GM12878 (cell line): ENCODE results near the gene CDKN3. TPM values are rescaled to one million over a fixed set of nuclear protein-coding genes. Genes with fewer than 3 reads are reported as not detected.

Source experiments
- BHLHE40 ChIP-seq, 2 experiments: fragments of 450-650 bp in 1 of 2; IDR thresholded peaks; 2 replicates each; pipeline ENCODE4 v1.6.1; 2011 to 2017; ENCODE audit warnings: low read depth in 2 of 2, borderline replicate concordance in 1 of 2, improper control_type of control experiment in 1 of 2, low read length in 1 of 2, mild to moderate bottlenecking in 1 of 2
- BMI1 ChIP-seq: fragments of 450-650 bp; IDR thresholded peaks from 2 replicates; pipeline ENCODE4 v1.6.1; 2016; ENCODE audit warnings: mild to moderate bottlenecking, moderate library complexity, borderline replicate concordance
- CHD4 ChIP-seq: fragments of 200-600 bp; sonication (generic); IDR thresholded peaks from 2 replicates; pipeline ENCODE4 v1.6.1; 2016; ENCODE audit warnings: mild to moderate bottlenecking
- CREB1 ChIP-seq: IDR thresholded peaks from 2 replicates; pipeline ENCODE4 v1.6.1; 2012; ENCODE audit warnings: low read depth, mild to moderate bottlenecking, inconsistent platforms
- CTCF ChIP-seq, 3 experiments: IDR thresholded peaks in 2 of 3; conservative IDR thresholded peaks in 1 of 3; 2 replicates each; pipeline ENCODE4 v1.5.1; 2011; ENCODE audit warnings: low read depth in 3 of 3, low read length in 3 of 3, mild to moderate bottlenecking in 3 of 3, control low read depth in 2 of 3, moderate library complexity in 2 of 3, inconsistent platforms in 1 of 3, mixed read lengths in 1 of 3; ENCODE audit not compliant: control insufficient read depth in 2 of 3, insufficient read depth in 1 of 3; ENCODE audit errors: extremely low read depth in 1 of 3
- EP300 ChIP-seq, 2 experiments: fragments of 150-350 bp in 1 of 2; IDR thresholded peaks; 2 replicates each; pipeline ENCODE4 v1.6.1; 2011 to 2012; ENCODE audit warnings: low read depth in 2 of 2, low read length in 2 of 2, borderline replicate concordance in 1 of 2, improper control_type of control experiment in 1 of 2, inconsistent platforms in 1 of 2; ENCODE audit not compliant: control insufficient read depth in 1 of 2
- FOS ChIP-seq: IDR thresholded peaks from 3 replicates; pipeline ENCODE4 v1.6.1; 2011; ENCODE audit warnings: borderline replicate concordance; ENCODE audit not compliant: insufficient read length; ENCODE audit errors: extremely low read depth
- HDAC2 ChIP-seq: fragments of 200-600 bp; sonication (generic); IDR thresholded peaks from 2 replicates; pipeline ENCODE4 v1.6.1; 2017
- HDAC6 ChIP-seq: fragments of 200-600 bp; sonication (generic); IDR thresholded peaks from one replicate; pipeline ENCODE4 v1.8.0; 2017; ENCODE audit warnings: antibody characterized with exemption; ENCODE audit not compliant: unreplicated experiment
- IRF3 ChIP-seq: fragments of 450-650 bp; IDR thresholded peaks from 2 replicates; pipeline ENCODE4 v1.6.1; 2014; ENCODE audit warnings: mild to moderate bottlenecking
- KDM1A ChIP-seq: fragments of 200-600 bp; sonication (generic); IDR thresholded peaks from 2 replicates; pipeline ENCODE4 v1.6.1; 2016; ENCODE audit warnings: borderline replicate concordance
- LARP7 ChIP-seq: fragments of 450-650 bp; IDR thresholded peaks from 2 replicates; pipeline ENCODE4 v1.6.1; 2017; ENCODE audit warnings: mild to moderate bottlenecking
- MAX ChIP-seq: IDR thresholded peaks from 2 replicates; pipeline ENCODE4 v1.6.1; 2012; ENCODE audit warnings: low read depth, low read length, improper control_type of control experiment
- MLLT1 ChIP-seq: fragments of 450-650 bp; IDR thresholded peaks from 2 replicates; pipeline ENCODE4 v1.6.1; 2016; ENCODE audit warnings: mild to moderate bottlenecking
- NFIC ChIP-seq: IDR thresholded peaks from 2 replicates; pipeline ENCODE4 v1.6.1; 2012; ENCODE audit warnings: low read depth, mild to moderate bottlenecking, inconsistent platforms, low read length, moderate library complexity
- NFXL1 ChIP-seq: fragments of 450-650 bp; IDR thresholded peaks from 2 replicates; pipeline ENCODE4 v1.6.1; 2017; ENCODE audit warnings: antibody characterized with exemption, mild to moderate bottlenecking, borderline replicate concordance
- NFYB ChIP-seq: IDR thresholded peaks from 2 replicates; pipeline ENCODE4 v1.6.1; 2011; ENCODE audit warnings: low read depth, mild to moderate bottlenecking, low read length, improper control_type of control experiment, moderate library complexity; ENCODE audit not compliant: insufficient read depth
- POLR2AphosphoS5 ChIP-seq: IDR thresholded peaks from 2 replicates; pipeline ENCODE4 v1.6.1; 2011; ENCODE audit warnings: mild to moderate bottlenecking, low read length, inconsistent platforms
- POU2F2 ChIP-seq: IDR thresholded peaks from 3 replicates; pipeline ENCODE4 v1.6.1; 2011; ENCODE audit warnings: low read depth, mild to moderate bottlenecking, low read length, borderline replicate concordance
- SIN3A ChIP-seq: IDR thresholded peaks from 2 replicates; pipeline ENCODE4 v1.6.1; 2012; ENCODE audit warnings: low read depth, low read length, improper control_type of control experiment
- USF1 ChIP-seq: IDR thresholded peaks from 2 replicates; pipeline ENCODE4 v1.6.1; 2011; ENCODE audit warnings: borderline replicate concordance, low read depth, mild to moderate bottlenecking, moderate library complexity, mixed read lengths, low read length; ENCODE audit not compliant: insufficient read depth; ENCODE audit errors: extremely low read length
- ZNF24 ChIP-seq: fragments of 450-650 bp; IDR thresholded peaks from 2 replicates; pipeline ENCODE4 v1.6.1; 2017; ENCODE audit warnings: antibody characterized with exemption, mild to moderate bottlenecking
- ZNF274 ChIP-seq: IDR thresholded peaks from one replicate; pipeline ENCODE4 v1.8.0; 2011; ENCODE audit not compliant: insufficient read length, insufficient read depth
- polyA plus RNA-seq, 11 experiments: library from polyadenylated mRNA; depleted of rRNA in 4 of 11; unstranded in 6 of 11; stranded (reverse) in 5 of 11; fragments of >200 nt; fragmentation: Nextera tagmentation in 4 of 11; fragmentation: Illumina TruSeq in 1 of 11; extraction: Ambion mirVana in 4 of 11; extraction: Trizol in 1 of 11; gene quantifications; 1 replicate in 1 of 11; 2 replicates in 10 of 11; pipeline versions ENCODE4 v1.2.1 to v1.2.3, GENCODE V29; 2011 to 2016; ENCODE audit warnings: inconsistent platforms in 2 of 11, missing spikeins in 2 of 11, low read depth in 1 of 11
- total RNA-seq, 4 experiments: library from RNA; depleted of rRNA in 3 of 4; stranded (reverse); fragments of >200 nt in 3 of 4; fragmentation: Illumina TruSeq in 1 of 4; extraction: Trizol in 1 of 4; gene quantifications; 2 replicates each; pipeline versions ENCODE4 v1.2.1 to v1.2.3, GENCODE V29; 2013 to 2021

CDKN3 gene
- total and polyA plus RNA-seq, 10 of the 15 experiments (the other 5 are each of a cell fraction or from before 2014, with no cell fraction given), result 54.9 to 197 (median 111) TPM

- TF ChIP-seq CTCF (IDR thresholded peaks at IDR 0.05 in 2 of 3, conservative IDR thresholded peaks at IDR 0.05 in 1 of 3; ENCODE audit: control insufficient read depth in 2 of 3, extremely low read depth in 1 of 3, insufficient read depth in 1 of 3, low read depth in 3 of 3, low read length in 3 of 3) (peak; percentile 89 to 97 (median 96); a peak in 5 of 6 replicates), MAX (peak; percentile 81), BMI1 (no peak), LARP7 (peak; percentile 98), MLLT1 (no peak), HDAC6 (peak; percentile 34), USF1 (no peak), CHD4 (no peak), NFXL1 (no peak), HDAC2 (0 out of 2 replicates have a peak, but pooled peaks have one; percentile 39), NFIC (no peak), BHLHE40 (IDR thresholded peaks at IDR 0.05; ENCODE audit: borderline replicate concordance in 1 of 2, low read depth in 2 of 2, low read length in 1 of 2) (peak; percentile 90 to 97), NFYB (peak; percentile 27; the same call in 1 of the 2 replicates), KDM1A (no peak), ZNF274 (no peak), POU2F2 (peak; percentile 22; the same call in 1 of the 3 replicates), FOS (no peak), SIN3A (peak; percentile 83; the same call in 1 of the 2 replicates), POLR2AphosphoS5 (peak; percentile 65), CREB1 (peak; percentile 49; the same call in 1 of the 2 replicates), ZNF24 (no peak), IRF3 (no peak), EP300 (IDR thresholded peaks at IDR 0.05; ENCODE audit: borderline replicate concordance in 1 of 2, control insufficient read depth in 1 of 2, low read depth in 2 of 2, low read length in 2 of 2) (peak; percentile 14 to 64; a peak in 1 of 4 replicates)
Observed at GRCh38 chr14:54440873-54441868, 44.4 kb downstream of the CDKN3 start, which contains the start of gene CNIH1 (continued).
